OCI-LY7 (cell line): Measurements from ENCODE around the gene TRPC6. TPM values are rescaled to one million over a fixed set of nuclear protein-coding genes. Genes with fewer than 3 reads are reported as not detected.

ENCODE experiments used
- BruUV-seq: library from RNA; stranded (reverse); fragments of 400-500 nt; replicated peaks from 2 replicates; lab custom pipeline; 2021; lab: Mats Ljungman, UMichigan
- CTCF ChIA-PET: fragments of 300-600 bp; sonication (Branson Sonifier 250); formaldehyde crosslinking; loops from one replicate; lab custom pipeline; 2022; ENCODE audit warnings: antibody characterized with exemption; ENCODE audit not compliant: unreplicated experiment; lab: Charles Lee
- POLR2A ChIA-PET: fragments of 300-600 bp; sonication (Branson Sonifier 250); formaldehyde crosslinking; loops from one replicate; lab custom pipeline; 2022; ENCODE audit warnings: antibody characterized with exemption; lab: Charles Lee
- DNase-seq: peaks from one replicate; pipeline ENCODE4 v3.0.0-alpha.2; 2015; ENCODE audit warnings: low spot score
- H2AFZ ChIP-seq: fragments of 200-600 bp; sonication (generic), shearing (Covaris generic); 2 replicates; pipeline ENCODE4 v1.6.1; 2014; ENCODE audit warnings: mild to moderate bottlenecking, antibody characterized with exemption, low read length, moderate library complexity
- H3K27ac ChIP-seq: fragments of 200-600 bp; sonication (generic); 2 replicates; pipeline ENCODE4 v1.5.1; 2014; ENCODE audit warnings: mixed run types, low read depth, mild to moderate bottlenecking, moderate library complexity, low read length, inconsistent platforms; ENCODE audit not compliant: poor library complexity, severe bottlenecking
- H3K36me3 ChIP-seq: fragments of 200-600 bp; sonication (generic); 2 replicates; pipeline ENCODE4 v1.6.1; 2014; ENCODE audit warnings: mild to moderate bottlenecking, antibody characterized with exemption, low read length, moderate library complexity, mixed read lengths; ENCODE audit not compliant: insufficient read depth
- H3K4me1 ChIP-seq: fragments of 200-600 bp; sonication (generic); 2 replicates; pipeline ENCODE4 v1.5.1; 2014; ENCODE audit warnings: mild to moderate bottlenecking, low read length; ENCODE audit not compliant: insufficient read depth, poor library complexity, severe bottlenecking
- H3K4me2 ChIP-seq: fragments of 200-600 bp; sonication (generic); 2 replicates; pipeline ENCODE4 v1.6.1; 2014; ENCODE audit warnings: mild to moderate bottlenecking, low read length
- H3K4me3 ChIP-seq: fragments of 200-600 bp; sonication (generic); 2 replicates; pipeline ENCODE4 v1.5.1; 2014; ENCODE audit warnings: mild to moderate bottlenecking, low read depth, low read length; ENCODE audit not compliant: poor library complexity, severe bottlenecking
- H3K79me2 ChIP-seq: fragments of 200-600 bp; sonication (generic); 2 replicates; pipeline ENCODE4 v1.6.1; 2016; ENCODE audit warnings: low read depth, mild to moderate bottlenecking, low read length, moderate library complexity, mixed read lengths; ENCODE audit not compliant: insufficient read depth
- H3K9me2 ChIP-seq: fragments of 200-600 bp; sonication (generic); 2 replicates; pipeline ENCODE4 v1.6.1; 2016; ENCODE audit warnings: mild to moderate bottlenecking, low read length, mixed read lengths; ENCODE audit not compliant: insufficient read depth
- H3K9me3 ChIP-seq: fragments of 200-600 bp; sonication (generic); 2 replicates; pipeline ENCODE4 v1.6.1; 2014; ENCODE audit warnings: mild to moderate bottlenecking, mixed run types, low read length, mixed read lengths
- H4K20me1 ChIP-seq: fragments of 200-600 bp; sonication (generic); 2 replicates; pipeline ENCODE4 v1.6.1; 2014; ENCODE audit warnings: mild to moderate bottlenecking, antibody characterized with exemption, low read length, moderate library complexity, mixed read lengths; ENCODE audit not compliant: insufficient read depth
- EZH2phosphoT487 ChIP-seq: fragments of 200-600 bp; sonication (generic); IDR thresholded peaks from 2 replicates; pipeline ENCODE4 v1.6.1; 2018; ENCODE audit warnings: low read depth, borderline replicate concordance, mild to moderate bottlenecking, mixed run types, antibody characterized with exemption, low read length, moderate library complexity, mixed read lengths
- intact Hi-C: fragments of 100-400 bp; cut with micrococcal nuclease; formaldehyde crosslinking; loops from one replicate; pipeline ENCODE4 v1.10.0; 2022; ENCODE audit not compliant: unreplicated experiment
- total RNA-seq, 2 experiments: library from RNA; depleted of rRNA in 1 of 2; stranded (reverse); fragments of >200 nt in 1 of 2; shearing (Covaris generic) in 1 of 2; gene quantifications; 2 replicates each; pipeline ENCODE4 v1.2.3, GENCODE V29; 2014 to 2022
- TF ChIP-seq, protein P1 (sequence below): fragments of 200-600 bp; sonication (generic); conservative IDR thresholded peaks from 2 replicates; pipeline ENCODE4 v1.5.1; 2014; ENCODE audit warnings: mild to moderate bottlenecking, antibody characterized with exemption, low read length, moderate library complexity, mixed read lengths

TRPC6 gene
- total RNA-seq, 2 experiments from 2014 or later, result not detected

DNA sequence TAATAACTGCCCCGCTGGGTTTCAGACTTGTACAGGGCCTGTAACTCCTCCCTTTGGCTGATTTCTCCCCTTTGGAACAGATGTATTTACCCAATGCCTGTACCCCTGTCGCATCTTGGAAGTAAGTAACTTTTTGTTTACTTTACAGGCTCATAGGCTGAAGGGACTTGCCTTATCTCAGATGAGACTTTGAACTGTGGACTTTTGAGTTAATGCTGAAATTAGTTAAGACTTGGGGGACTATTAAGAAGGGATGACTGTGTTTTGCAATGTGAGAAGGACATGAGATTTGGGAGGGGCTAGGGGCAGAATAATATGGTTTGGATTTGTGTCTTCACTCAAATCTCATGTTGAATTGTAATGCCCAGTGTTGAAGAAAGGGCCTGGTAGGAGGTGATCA lies 62.0 kb downstream of the TRPC6 start:
- no peaks in the 10 kb centered on the region for H3K9me2 ChIP-seq
- H3K4me3 ChIP-seq, result no peak overlapping the region
- intact Hi-C loops, result no loop called here
- H4K20me1 ChIP-seq, result no peaks in the 10 kb centered on the region
- H3K36me3 ChIP-seq, result peaks cover 15% of the 10 kb centered on the region
- TF ChIP-seq EZH2phosphoT487, result no peak
- TF ChIP-seq, protein P1, sequence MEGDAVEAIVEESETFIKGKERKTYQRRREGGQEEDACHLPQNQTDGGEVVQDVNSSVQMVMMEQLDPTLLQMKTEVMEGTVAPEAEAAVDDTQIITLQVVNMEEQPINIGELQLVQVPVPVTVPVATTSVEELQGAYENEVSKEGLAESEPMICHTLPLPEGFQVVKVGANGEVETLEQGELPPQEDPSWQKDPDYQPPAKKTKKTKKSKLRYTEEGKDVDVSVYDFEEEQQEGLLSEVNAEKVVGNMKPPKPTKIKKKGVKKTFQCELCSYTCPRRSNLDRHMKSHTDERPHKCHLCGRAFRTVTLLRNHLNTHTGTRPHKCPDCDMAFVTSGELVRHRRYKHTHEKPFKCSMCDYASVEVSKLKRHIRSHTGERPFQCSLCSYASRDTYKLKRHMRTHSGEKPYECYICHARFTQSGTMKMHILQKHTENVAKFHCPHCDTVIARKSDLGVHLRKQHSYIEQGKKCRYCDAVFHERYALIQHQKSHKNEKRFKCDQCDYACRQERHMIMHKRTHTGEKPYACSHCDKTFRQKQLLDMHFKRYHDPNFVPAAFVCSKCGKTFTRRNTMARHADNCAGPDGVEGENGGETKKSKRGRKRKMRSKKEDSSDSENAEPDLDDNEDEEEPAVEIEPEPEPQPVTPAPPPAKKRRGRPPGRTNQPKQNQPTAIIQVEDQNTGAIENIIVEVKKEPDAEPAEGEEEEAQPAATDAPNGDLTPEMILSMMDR, result no peak
- no peaks in the 10 kb centered on the region; the same call in 1 of the 2 replicates for H3K9me3 ChIP-seq
- no peak overlapping the region for H3K4me2 ChIP-seq
- peaks cover 34% of the 10 kb centered on the region for H3K4me1 ChIP-seq
- no peaks in the 10 kb centered on the region for H3K79me2 ChIP-seq
- no peak for DNase-seq
- no peak overlapping the region for H2AFZ ChIP-seq
- no peak overlapping the region for H3K27ac ChIP-seq
- POLR2A ChIA-PET, result no interaction called here
- no TSS peak for BruUV-seq
- CTCF ChIA-PET, result no interaction called here

DNA sequence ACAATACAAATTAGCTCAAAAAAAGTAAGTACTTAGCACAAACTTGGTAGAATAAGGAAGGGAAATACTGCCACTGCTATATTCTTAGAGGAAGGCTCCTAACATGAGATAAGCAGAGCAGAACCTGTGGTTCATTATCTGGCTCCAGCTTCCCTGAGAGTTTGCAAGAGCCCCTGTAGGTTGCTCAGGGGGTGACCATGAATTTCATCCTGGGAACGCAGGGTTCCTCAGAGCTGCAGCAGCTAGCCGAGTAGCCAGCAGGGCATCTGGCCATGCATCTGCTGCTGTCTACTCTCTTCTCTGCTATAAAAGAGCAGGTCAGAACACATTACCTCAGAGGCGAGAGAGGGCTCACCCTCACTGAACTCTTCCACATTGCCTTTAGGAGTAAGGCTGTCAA lies 67.3 kb downstream of the TRPC6 start:
- peaks cover 7% of the 10 kb centered on the region for H3K4me1 ChIP-seq
- peaks cover 10% of the 10 kb centered on the region for H3K36me3 ChIP-seq
- no peaks in the 10 kb centered on the region; the same call in 1 of the 2 replicates for H3K9me3 ChIP-seq
- no peak overlapping the region for H3K27ac ChIP-seq
- H4K20me1 ChIP-seq, result no peaks in the 10 kb centered on the region
- intact Hi-C loops, result no loop called here
- BruUV-seq, result no TSS peak
- POLR2A ChIA-PET, result interaction anchor here (0.7 to 2.2 kb wide), 4 partner anchors 10 to 38 kb away, joined by 3 to 12 read pairs (median 6); no protein-coding TSS in a partner anchor
- peak overlapping the region; percentile 19; the same call in 1 of the 2 replicates for H3K4me2 ChIP-seq
- no peak for TF ChIP-seq EZH2phosphoT487
- TF ChIP-seq, protein P1, result no peak
- no peaks in the 10 kb centered on the region for H3K9me2 ChIP-seq
- DNase-seq, result peak; percentile 17
- no peak overlapping the region for H3K4me3 ChIP-seq
- H3K79me2 ChIP-seq, result no peaks in the 10 kb centered on the region
- CTCF ChIA-PET, result no interaction called here
- H2AFZ ChIP-seq, result peak overlapping the region; percentile 74

DNA sequence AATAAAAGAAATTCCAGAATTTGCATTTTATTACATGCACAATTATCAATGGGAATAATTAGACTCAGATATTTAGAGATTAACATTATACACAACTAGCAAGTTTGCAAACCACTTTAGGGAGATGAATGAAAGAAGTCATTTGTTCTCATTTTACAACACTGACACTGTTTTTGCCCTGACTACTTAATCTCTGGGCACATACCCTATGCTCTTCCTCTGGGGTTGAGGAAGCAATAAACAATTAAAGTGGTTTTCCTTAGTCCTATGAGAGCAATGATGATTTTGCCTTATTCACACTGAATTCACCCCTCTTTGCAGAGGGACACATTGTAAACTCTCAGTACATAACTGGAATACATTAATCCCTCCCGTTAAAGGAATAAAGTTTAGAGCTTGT lies 72.7 kb downstream of the TRPC6 start:
- H3K79me2 ChIP-seq, result no peaks in the 10 kb centered on the region
- intact Hi-C loops, result loop anchor here (5.0 kb wide), 1 partner anchor 41 kb away; no protein-coding TSS in a partner anchor

More for the DNA sequence above, 72.7 kb downstream of the TRPC6 start:
- no peaks in the 10 kb centered on the region for H3K9me2 ChIP-seq
- H4K20me1 ChIP-seq, result no peaks in the 10 kb centered on the region
- POLR2A ChIA-PET, result interaction anchor here (0.8 to 1.4 kb wide), 3 partner anchors 8 to 407 kb away, joined by 3 to 6 read pairs (median 3); no protein-coding TSS in a partner anchor
- H3K36me3 ChIP-seq, result no peaks in the 10 kb centered on the region
- no peak overlapping the region for H3K4me2 ChIP-seq
- no peak for TF ChIP-seq EZH2phosphoT487
- TF ChIP-seq, protein P1, result no peak
- H3K27ac ChIP-seq, result no peak overlapping the region
- CTCF ChIA-PET, result no interaction called here
- peaks cover 34% of the 10 kb centered on the region for H3K4me1 ChIP-seq
- peaks cover 14% of the 10 kb centered on the region; the same call in 1 of the 2 replicates for H3K9me3 ChIP-seq
- no TSS peak for BruUV-seq
- peak overlapping the region; percentile 85; the same call in 1 of the 2 replicates for H2AFZ ChIP-seq
- no peak for DNase-seq
- H3K4me3 ChIP-seq, result no peak overlapping the region
